GM12892 (cell line): ENCODE results near the gene DBX1.

ENCODE experiments used
- POLR2A ChIP-seq: IDR thresholded peaks from 2 replicates; pipeline ENCODE4 v1.6.1; 2011; ENCODE audit warnings: low read depth, low read length, control low read depth
- POLR2AphosphoS5 ChIP-seq: IDR thresholded peaks from 2 replicates; pipeline ENCODE4 v1.6.1; 2011; ENCODE audit warnings: low read depth, low read length, control low read depth

DNA sequence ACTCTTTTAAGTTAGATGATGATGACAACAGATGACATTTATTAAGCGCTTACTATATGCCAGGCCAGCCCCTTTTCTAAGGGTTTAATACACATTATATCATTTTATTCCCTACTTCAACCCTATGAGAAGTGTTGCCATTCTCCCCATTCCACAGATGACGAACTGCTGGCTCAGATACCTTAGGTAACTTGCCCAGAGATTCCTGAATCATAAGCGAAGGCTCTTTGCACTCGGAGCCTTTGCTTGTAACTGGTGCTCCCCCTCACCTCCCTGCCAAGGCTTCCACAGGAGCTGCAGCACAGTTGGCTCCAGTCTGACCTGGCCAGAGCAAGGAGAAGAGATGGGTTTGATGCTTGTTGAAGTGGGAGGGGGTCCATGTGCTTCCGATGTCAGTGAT, 43.0 kb downstream of the DBX1 start:
- TF ChIP-seq POLR2A (no peak), POLR2AphosphoS5 (no peak)
